Endometrial microvascular endothelial cells (primary cell): ENCODE results near the gene RNF168. TPM values are rescaled to one million over a fixed set of nuclear protein-coding genes. Genes with fewer than 3 reads are reported as not detected.
"Not testable (repeated sequence)": the region's sequence is repeated elsewhere in the genome, so short reads cannot be mapped to it uniquely, and the experiment has no call there.

ENCODE experiments used
- in situ Hi-C: cut with HindIII; loops from 2 replicates; pipeline ENCODE4 v1.10.0; 2017; ENCODE audit warnings: low sequenced_read_pairs, low pct_unique_long_range_greater_than_20kb; ENCODE audit errors: inconsistent ontology term
- total RNA-seq: library from RNA; depleted of rRNA; stranded (reverse); fragments of >200 nt; gene quantifications from one replicate; pipeline ENCODE4 v1.2.3, GENCODE V29; 2015; ENCODE audit errors: inconsistent ontology term

Gene RNF168, protein sequence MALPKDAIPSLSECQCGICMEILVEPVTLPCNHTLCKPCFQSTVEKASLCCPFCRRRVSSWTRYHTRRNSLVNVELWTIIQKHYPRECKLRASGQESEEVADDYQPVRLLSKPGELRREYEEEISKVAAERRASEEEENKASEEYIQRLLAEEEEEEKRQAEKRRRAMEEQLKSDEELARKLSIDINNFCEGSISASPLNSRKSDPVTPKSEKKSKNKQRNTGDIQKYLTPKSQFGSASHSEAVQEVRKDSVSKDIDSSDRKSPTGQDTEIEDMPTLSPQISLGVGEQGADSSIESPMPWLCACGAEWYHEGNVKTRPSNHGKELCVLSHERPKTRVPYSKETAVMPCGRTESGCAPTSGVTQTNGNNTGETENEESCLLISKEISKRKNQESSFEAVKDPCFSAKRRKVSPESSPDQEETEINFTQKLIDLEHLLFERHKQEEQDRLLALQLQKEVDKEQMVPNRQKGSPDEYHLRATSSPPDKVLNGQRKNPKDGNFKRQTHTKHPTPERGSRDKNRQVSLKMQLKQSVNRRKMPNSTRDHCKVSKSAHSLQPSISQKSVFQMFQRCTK
- total RNA-seq = 15.2 TPM

DNA sequence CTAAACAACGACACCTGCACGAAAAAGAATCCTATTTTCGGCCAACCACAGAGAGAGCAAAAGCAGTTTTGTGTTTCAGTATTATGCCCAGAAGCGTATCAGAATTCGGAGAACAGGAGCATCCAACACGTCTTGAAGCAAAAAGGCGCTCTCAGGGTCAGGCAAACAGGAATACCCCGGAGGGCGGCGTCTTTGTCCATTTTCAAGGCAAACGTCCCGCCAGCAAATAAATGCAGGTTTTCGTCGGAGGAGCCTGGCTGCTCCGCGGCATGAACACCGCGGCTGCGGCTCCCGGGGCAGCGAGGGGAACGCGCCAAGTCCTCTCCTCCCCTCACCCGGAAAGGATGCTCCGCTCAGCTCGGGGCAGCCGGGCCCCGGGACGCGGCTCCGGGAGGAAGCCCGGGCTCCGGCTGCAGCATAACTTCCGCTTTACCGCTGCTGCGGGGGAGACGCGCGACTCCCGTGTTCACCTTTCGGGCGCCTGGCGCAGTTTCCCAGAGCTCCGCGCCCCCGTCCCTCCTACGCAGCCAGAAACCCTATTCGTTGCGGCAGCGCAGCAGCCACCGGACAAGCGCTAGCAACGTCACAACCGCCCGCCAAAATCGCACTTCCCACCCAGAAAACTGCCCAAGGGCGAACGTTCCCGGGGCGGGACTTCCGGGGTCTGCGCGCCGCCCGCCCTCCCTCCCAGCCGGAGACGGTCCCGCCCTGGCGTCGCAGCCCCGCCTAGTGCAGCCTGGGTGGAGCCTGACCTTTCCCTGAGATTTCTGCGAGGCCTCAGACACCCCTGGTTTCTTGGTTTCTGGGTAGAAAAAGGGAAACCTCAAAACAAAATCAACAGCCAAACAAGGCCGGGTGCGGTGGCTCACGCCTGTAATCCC is at the start of gene RNF168:
Gene RNF168, minus strand, starts transcription at position 573 of the 881 bp plus-strand sequence. CDS start 595 bp downstream, outside the sequence.
- in situ Hi-C loops = no loop called here

DNA sequence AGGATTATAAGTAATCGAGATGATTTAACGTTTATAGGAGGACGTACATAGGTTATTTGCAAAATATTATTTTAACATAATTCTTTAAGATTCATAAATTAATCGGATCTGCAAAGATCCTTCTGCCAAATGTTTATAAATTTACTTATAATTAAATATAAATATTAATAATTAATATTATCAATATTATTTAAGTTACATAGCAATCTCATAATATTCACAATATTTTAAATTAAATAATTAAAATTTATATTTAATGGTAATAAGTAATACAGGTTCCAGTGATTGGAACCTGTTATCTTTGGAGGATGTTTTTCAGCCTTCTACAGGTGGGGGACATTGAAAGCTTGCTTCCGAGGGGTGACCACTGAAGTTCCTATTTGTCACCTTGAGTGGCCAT is 48.7 kb upstream of the RNF168 start:
- in situ Hi-C loops = no loop called here

DNA sequence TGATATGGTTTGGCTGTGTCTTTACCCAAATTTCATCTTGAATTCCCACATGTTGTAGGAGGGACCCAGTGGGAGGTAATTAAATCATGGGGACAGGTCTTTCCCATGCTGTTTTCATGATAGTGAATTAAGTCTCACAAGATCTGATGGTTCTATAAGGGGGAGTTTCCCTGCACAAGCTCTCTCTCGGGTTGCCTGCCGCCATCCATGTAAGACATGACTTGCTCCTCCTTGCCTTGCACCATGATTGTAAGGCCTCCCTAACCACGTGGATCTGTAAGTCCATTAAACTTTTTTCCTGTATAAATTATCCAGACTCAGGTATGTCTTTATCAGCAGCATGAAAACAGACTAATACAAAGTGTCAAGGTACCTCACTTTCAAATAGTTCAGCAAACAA is 46.6 kb upstream of the RNF168 start:
- in situ Hi-C loops = not testable (repeated sequence)

DNA sequence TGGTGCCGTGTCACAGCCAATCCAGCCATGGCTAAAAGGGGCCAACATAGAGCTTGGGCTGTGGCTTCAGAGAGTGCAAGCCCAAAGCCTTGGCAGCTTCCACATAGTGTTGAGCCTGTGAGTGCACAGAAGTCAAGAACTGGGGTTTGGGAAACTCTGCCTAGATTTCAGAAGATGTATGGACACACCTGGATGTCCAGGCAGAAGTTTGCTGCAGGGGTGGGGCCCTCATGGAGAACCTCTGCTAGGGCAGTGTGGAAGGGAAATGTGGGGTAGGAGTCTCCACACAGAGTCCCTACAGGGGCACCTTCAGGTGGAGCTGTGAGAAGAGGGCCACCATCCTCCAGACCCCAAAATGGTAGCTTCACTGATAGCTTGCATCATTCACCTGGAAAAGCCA is 45.7 kb upstream of the RNF168 start:
- in situ Hi-C loops = not testable (repeated sequence)

DNA sequence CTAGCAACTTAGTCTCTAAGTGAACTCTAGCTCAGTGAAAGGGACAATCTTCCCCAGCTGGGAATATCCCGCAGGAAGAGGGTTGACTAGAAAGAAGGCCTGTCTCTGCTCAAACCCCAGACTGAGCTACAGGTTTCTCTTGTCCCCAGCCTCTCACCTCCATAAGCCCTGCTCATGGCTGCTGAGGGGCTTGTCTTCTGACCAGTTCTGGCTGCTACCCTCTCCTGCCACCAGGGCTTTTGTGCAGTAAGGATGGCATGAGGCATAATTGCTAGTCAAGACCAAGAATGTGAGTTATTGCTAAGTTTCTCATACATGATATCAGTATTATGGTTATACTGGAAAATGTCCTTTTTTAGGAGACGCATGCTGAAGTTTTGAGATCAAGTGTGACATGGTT is 43.5 kb upstream of the RNF168 start:
- in situ Hi-C loops = no loop called here

DNA sequence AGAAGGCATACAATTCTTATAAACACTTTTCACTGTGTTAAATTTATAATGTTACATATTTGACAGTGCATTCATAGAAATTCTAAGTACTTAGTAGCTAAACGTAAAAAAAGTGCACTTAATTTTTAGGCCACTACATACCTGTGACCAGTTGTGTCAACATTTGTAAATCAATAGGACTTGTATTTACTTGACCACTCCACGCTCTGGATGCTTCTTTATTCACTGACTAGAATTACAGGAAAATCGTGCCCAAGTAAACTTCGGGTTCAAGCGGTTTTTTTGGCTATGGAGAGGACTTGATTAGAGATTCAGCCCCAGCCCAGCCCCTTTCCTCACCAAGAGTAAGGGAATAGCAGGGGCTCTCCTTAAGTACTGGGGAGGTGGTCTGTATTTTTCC is 43.0 kb upstream of the RNF168 start:
- in situ Hi-C loops = no loop called here

DNA sequence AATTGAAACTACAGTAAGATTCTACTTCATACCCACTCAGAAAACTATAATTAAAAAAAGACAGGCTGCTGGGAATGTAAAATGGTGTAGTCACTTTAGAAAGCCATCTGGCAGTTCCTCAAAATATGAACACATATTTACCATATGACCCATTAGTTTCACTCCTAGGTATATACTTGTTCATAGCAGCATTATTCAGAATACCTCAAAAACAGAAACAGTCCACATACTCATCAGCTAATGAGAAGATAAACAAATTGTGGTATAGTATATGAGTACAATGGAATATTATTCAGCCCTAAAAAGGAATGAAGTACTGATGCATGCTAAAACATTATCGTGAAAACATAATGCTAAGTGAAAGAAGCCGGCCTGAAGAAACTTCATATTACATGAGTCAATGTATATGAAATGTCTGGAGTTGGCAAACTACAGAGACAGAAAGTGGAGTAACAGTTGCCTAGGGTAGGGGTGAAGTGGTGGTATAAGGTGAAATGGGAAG is 41.0 kb upstream of the RNF168 start:
- in situ Hi-C loops = no loop called here

DNA sequence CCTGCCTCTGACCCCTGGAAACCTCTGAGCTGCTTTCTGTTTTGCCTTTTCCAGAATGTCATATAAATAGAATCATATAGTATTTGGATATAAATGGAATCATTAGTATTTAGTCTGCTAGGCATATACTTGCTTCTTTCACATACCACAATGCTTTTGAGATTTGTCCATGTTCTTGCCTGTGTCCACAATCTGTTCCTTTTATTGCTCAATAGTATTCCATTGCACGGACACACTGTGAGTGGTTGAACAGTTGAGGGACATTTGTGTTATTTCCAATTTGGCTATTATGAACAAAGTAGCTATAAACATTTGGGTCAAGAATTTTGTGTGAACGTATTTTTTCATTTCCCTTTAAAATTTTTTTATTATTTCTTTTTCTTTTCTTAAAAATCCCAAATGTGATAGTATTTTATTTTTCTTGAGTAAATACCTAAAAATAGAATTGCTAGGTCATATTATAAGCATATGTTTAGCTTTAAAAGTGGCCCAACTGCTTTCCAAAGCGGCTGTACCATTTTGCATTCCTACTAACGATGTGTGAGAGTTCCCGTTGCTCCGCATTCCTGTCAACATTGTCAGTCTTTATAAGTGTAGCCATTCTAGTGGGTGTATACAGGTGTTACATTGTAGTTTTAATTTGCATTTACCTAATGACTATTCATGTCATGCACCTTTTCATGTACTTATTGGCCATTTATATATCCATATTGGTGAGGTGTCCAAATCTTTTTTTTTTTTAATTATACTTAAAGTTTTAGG is 38.3 kb upstream of the RNF168 start:
- in situ Hi-C loops = no loop called here

DNA sequence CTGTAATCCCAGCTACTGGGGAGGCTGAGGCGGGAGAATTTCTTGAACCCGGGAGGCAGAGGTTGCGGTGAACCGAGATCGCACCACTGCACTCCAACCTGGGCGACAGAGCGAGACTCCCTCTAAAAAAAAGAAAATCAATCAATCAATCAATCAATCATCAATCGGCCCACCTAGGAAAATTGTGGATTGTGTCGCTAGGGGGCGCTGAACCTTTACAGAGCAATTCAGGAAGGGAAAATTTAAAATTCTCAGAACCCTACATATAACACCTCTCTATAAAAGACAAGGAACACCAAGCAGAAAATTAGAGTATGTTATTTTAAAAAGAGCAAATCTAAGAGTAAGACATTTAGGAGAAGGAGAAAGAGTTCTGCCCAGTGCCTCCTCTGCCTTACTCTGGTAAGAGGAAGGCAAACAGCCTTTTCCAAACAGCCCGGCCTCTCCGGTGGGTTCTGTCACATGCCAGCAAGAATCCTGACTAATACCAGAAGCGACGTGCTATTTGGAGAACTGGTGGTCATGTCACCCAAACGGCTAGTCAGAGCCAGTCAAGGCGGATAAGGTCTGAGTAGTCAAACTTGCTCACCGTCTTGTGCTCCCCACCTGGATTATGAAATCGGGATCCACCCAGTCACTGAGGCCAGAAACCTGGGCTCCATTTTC is 33.9 kb upstream of the RNF168 start:
- in situ Hi-C loops = no loop called here

DNA sequence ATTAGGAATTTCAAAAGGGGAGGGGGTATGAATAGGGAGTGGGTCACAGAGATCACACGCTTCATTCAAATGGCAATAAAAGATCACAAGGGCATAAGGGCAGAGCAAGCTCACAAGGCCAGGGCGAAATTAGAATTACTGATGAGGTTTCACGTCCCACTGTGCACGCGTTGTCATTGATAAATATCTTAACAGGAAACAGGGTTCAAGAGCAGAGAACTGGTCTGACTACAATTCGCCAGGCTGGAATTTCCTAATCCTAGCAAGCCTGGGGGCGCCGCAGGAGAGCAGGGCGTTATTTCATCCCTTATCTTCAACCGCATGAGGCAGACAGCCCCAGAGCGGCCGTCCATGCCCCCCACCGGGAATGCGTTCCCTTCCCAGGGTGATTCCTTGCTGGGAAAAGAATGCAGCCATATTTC is 29.7 kb upstream of the RNF168 start:
- in situ Hi-C loops = no loop called here

DNA sequence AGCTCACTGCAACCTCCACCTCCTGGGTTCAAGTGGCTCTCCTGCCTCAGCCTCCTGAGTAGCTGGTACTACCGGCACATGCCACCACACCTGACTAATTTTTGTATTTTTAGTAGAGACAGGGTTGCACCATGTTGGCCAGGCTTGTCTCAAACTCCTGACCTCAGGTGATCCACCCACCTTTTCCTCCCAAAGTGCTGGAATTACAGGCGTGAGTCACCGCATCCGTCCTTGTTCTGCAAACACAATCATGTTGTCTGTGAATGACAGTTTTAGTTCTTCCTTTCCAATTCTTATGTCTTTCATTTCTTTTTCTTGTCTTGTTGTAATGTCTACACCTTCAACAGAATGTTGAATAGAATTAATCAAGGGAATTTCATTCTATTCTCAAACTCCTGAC is 27.9 kb upstream of the RNF168 start:
- in situ Hi-C loops = no loop called here

DNA sequence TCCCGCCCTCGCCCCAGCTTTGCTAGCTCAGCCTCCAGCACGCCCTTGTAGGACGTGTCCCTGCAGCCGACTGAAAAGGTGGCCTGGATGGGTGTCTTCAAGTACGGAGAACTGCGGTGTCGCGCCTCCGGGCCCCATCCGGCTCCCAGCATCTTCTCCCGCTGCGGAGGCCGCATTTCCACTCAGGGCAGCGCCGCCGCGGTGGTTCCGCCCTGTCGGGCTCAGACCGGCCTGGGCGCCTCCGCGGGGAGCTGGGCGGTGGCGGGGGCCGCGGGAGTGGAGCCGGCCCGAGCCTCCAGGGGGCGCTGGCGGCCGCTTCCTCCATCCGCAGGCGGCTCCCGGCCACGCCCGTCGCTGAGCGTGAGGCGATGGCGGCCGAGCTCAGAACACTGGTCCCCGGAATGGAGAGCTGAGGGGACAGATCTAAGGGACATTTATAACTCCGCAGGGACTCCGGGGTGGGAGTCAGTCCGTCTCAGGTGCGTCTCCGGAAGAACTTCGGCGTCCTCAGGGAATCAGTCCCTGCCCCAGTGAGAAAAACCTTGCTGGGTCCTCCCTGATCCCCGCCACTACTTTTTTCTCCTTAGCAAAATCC is 25.2 kb upstream of the RNF168 start:
- in situ Hi-C loops = no loop called here

DNA sequence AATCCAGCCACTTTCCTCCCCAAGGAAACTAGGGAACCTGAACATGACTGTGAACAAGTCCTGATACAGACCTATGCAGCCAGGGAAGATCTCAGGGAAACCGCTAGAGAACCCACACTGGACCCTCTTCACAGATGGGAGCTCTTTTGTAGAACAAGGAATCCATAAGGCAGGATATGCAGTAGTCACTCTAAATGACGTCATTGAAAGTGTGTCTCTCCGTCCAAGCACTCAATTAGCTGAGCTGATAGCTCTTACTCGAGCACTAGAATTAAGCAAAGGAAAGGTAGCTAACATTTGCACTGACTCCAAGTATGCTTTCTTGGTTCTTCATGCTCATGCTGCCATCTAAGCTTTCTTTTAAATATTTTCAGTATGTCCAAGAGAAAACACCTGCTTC is 21.6 kb upstream of the RNF168 start:
- in situ Hi-C loops = no loop called here

DNA sequence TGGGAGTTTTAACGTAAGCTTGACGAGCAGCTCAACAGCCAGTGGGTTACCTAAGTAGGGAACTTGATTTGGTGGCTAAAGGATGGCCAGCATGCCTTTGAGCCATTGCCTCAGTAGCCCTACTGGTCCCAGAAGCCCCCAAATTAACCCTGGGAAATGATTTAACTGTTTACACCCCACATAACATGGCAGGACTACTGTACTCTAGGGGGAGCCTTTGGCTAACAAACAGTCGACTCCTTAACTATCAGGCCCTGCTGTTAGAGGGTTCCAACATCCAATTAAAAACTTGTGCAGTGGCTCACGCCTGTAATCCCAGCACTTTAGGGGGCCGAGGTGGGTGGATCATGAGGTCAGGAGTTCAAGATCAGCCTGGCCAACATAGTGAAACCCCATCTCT is 21.0 kb upstream of the RNF168 start:
- in situ Hi-C loops = no loop called here

DNA sequence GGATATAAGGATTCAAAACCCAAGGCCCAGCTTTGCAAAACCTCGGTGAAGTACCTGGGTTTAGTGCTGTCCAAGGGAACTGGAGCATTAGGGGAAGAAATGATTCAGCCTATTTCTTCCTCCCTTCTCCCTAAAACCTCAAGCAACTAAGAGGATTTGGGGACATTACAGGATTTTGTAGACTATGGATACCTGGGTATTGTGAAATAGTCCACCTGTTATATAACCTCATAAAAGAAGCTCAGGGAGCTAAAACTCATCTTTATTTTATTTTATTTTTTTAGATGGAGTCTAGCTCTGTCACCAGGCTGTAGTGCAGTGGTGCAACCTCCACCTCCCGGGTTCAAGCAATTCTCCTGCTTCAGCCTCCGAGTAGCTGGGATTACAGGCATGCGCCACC is 20.3 kb upstream of the RNF168 start:
- in situ Hi-C loops = no loop called here

DNA sequence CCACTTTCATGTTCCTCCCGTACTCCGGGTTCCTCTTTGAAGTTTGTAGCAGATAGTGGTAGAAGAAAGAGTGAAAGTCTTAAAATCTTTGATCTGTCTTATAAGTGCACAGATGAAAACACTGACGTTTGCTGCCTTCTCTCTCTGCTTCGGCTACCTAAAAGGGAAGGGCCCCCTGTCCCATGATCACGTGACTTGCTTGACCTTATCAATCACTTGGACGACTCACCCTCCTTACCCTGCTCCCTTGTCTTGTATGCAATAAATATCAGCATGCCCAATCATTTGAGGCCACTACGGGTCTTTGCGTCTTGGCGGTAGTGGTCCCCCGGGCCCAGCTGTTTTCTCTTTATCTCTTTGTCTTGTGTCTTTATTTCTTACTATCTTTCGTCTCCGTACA is 17.7 kb upstream of the RNF168 start:
- in situ Hi-C loops = not testable (repeated sequence)

DNA sequence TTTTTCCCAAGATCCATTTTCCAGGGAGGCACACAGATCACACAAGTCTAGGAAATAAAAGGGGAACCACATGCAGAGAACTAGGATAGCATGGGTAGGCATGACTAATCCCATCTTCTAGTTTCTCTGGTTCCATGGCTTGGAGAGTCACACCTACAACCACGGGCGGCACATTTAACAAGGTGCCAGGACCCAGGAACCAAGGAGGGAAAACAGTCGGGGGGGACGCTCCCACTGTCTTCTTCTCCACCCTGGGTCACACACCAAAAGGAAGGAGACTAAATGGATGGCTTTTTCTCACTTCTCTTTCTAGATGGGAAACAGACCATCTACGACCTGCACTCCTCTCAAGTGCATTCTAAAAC is 16.1 kb upstream of the RNF168 start:
- in situ Hi-C loops = no loop called here
